HL-60 (cell line): Measurements from ENCODE around the gene ADSS1.

Source experiments
- DNase-seq, 2 experiments: peaks; one replicate each; pipeline ENCODE4 v3.0.0-alpha.2; 2010 to 2020; ENCODE audit warnings: low read depth in 1 of 2, low spot score in 1 of 2
- H3K27ac ChIP-seq: fragments of 250-450 bp; sonication (Bioruptor Pico); replicated peaks from 2 replicates; pipeline ENCODE4 v1.5.1; 2020; ENCODE audit warnings: mild to moderate bottlenecking, moderate library complexity
- H3K27me3 ChIP-seq: fragments of 250-450 bp; sonication (Bioruptor Pico); 2 replicates; pipeline ENCODE4 v1.5.1; 2021; ENCODE audit warnings: mild to moderate bottlenecking, moderate library complexity; ENCODE audit not compliant: insufficient read depth, poor library complexity, severe bottlenecking
- H3K4me3 ChIP-seq: replicated peaks from 2 replicates; pipeline ENCODE4 v1.5.1; 2011; ENCODE audit warnings: mild to moderate bottlenecking, control low read depth, low read length; ENCODE audit not compliant: insufficient read depth
- GABPA ChIP-seq: IDR thresholded peaks from 2 replicates; pipeline ENCODE4 v1.6.1; 2012; ENCODE audit warnings: low read depth
- POLR2AphosphoS5 ChIP-seq: IDR thresholded peaks from 2 replicates; pipeline ENCODE4 v1.6.1; 2012; ENCODE audit warnings: low read depth
- SPI1 ChIP-seq: IDR thresholded peaks from 2 replicates; pipeline ENCODE4 v1.6.1; 2012; ENCODE audit warnings: low read depth, mild to moderate bottlenecking, borderline replicate concordance
- TF ChIP-seq, protein P1 (sequence below): IDR thresholded peaks from 2 replicates; pipeline ENCODE4 v1.6.1; 2012; ENCODE audit warnings: low read depth; ENCODE audit not compliant: insufficient replicate concordance
- TF ChIP-seq, protein P2 (sequence below): IDR thresholded peaks from one replicate; pipeline ENCODE4 v1.5.1; 2011; ENCODE audit warnings: low read length, control low read depth, inconsistent platforms; ENCODE audit not compliant: insufficient read depth

Gene ADSS1

DNA sequence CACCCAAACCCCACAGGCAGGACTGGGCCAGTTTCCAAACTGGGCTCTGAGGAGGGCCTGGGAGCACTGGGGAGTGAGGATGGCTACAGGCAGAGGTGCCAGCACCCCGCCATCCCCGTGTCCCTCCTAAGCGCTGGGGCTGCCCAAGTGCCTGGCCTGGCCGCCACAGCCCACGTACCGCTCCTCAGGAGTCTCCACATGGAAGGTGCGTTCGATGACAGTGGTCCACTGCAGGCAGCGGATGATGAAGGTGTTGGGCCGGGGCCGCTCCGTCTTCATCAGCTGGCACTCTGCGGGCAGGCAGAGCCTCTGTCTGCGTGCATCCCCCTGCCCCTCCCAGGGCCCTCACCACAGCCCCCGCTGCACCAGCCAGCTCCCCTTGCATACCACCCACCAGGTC, 52.5 kb downstream of the ADSS1 start:
- no peak for DNase-seq
- Histone ChIP-seq H3K27me3 (no peaks in the 10 kb centered on the region), H3K4me3 (no peak overlapping the region), H3K27ac (no peak overlapping the region)
- no peak for TF ChIP-seq GABPA
- TF ChIP-seq, protein P1, sequence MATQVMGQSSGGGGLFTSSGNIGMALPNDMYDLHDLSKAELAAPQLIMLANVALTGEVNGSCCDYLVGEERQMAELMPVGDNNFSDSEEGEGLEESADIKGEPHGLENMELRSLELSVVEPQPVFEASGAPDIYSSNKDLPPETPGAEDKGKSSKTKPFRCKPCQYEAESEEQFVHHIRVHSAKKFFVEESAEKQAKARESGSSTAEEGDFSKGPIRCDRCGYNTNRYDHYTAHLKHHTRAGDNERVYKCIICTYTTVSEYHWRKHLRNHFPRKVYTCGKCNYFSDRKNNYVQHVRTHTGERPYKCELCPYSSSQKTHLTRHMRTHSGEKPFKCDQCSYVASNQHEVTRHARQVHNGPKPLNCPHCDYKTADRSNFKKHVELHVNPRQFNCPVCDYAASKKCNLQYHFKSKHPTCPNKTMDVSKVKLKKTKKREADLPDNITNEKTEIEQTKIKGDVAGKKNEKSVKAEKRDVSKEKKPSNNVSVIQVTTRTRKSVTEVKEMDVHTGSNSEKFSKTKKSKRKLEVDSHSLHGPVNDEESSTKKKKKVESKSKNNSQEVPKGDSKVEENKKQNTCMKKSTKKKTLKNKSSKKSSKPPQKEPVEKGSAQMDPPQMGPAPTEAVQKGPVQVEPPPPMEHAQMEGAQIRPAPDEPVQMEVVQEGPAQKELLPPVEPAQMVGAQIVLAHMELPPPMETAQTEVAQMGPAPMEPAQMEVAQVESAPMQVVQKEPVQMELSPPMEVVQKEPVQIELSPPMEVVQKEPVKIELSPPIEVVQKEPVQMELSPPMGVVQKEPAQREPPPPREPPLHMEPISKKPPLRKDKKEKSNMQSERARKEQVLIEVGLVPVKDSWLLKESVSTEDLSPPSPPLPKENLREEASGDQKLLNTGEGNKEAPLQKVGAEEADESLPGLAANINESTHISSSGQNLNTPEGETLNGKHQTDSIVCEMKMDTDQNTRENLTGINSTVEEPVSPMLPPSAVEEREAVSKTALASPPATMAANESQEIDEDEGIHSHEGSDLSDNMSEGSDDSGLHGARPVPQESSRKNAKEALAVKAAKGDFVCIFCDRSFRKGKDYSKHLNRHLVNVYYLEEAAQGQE, result no peak
- TF ChIP-seq, protein P2, sequence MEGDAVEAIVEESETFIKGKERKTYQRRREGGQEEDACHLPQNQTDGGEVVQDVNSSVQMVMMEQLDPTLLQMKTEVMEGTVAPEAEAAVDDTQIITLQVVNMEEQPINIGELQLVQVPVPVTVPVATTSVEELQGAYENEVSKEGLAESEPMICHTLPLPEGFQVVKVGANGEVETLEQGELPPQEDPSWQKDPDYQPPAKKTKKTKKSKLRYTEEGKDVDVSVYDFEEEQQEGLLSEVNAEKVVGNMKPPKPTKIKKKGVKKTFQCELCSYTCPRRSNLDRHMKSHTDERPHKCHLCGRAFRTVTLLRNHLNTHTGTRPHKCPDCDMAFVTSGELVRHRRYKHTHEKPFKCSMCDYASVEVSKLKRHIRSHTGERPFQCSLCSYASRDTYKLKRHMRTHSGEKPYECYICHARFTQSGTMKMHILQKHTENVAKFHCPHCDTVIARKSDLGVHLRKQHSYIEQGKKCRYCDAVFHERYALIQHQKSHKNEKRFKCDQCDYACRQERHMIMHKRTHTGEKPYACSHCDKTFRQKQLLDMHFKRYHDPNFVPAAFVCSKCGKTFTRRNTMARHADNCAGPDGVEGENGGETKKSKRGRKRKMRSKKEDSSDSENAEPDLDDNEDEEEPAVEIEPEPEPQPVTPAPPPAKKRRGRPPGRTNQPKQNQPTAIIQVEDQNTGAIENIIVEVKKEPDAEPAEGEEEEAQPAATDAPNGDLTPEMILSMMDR, result no peak

DNA sequence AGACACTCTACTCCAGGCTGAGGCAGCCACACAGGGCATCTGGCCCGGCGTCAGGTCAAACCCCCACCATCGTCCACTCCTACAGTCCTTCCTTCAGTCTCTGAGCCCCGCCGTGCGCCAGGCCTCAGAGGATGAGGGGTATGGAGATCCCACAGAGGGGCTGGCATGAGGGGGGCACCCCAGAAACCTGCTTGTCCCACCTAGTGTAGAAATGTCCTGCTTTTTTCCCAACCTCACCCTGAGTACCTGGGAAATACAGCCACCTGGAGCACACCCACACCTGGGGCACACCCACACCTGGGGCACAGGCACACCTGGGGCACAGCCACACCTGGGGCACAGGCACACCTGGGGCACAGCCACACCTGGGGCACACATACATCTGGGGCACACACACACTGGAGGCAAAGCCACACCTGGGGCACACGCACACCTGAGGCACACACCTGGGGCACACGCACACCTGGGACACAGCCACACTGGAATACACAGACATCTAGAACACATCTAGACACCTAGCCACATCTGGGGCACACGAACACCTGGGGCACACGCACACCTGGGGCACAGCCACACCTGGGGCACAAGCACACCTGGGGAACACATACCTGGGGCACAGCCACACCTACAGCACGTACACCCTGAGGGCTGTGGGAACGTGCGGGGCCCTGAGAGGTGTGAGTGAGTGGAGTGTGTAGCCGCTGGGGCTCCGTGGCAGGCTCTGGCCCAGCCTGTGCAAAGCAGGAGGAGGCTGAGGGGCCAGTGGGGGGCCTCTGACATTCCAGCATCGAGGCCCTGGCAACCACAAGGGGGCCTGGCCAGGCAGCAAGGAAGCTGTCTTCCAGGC, 53.2 kb downstream of the ADSS1 start:
- no peak overlapping the region for H3K4me3 ChIP-seq
- no peak overlapping the region for H3K27ac ChIP-seq
- TF ChIP-seq SPI1 (no peak), GABPA (no peak), POLR2AphosphoS5 (no peak)
- TF ChIP-seq, protein P2, result no peak
- TF ChIP-seq, protein P1, result no peak
- H3K27me3 ChIP-seq, result no peaks in the 10 kb centered on the region
- no peak for DNase-seq

DNA sequence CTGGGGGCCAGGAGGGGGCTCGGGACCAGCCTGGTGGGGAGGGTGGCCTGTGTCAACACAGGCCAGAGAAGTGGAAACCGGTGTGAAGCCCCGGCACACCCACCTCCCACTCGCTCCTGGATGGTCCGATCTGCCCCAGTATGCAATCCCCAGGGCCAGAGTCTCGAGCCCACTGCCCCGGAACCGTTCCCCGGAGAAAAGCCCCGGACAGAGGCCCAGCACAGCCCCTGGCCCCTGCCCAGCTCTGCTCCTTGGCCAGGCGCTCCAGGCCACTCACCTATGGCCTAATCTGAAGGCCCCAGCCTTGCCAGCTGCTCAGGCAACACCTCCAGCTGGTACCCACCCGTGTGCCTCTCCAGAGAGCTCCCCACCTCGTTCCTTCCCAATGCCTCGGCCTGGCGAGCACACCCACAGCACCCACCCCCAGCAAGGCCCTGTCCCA, 53.8 kb downstream of the ADSS1 start:
- TF ChIP-seq, protein P2, result no peak
- no peak for TF ChIP-seq POLR2AphosphoS5
- TF ChIP-seq SPI1, result no peak
- no peak for TF ChIP-seq GABPA
- TF ChIP-seq, protein P1, result no peak
- Histone ChIP-seq H3K27ac (no peak overlapping the region), H3K4me3 (no peak overlapping the region), H3K27me3 (no peaks in the 10 kb centered on the region)
- DNase-seq, result no peak
